Measurements from ENCODE around the gene BAG3. TPM values are rescaled to one million over a fixed set of nuclear protein-coding genes. Genes with fewer than 3 reads are reported as not detected.

Gene BAG3
- total and polyA plus RNA-seq, 9 of the 15 experiments (the other 6 are each of a cell fraction or from before 2014, with no cell fraction given) = 2.6 to 27.4 (median 7.2) TPM

DNA sequence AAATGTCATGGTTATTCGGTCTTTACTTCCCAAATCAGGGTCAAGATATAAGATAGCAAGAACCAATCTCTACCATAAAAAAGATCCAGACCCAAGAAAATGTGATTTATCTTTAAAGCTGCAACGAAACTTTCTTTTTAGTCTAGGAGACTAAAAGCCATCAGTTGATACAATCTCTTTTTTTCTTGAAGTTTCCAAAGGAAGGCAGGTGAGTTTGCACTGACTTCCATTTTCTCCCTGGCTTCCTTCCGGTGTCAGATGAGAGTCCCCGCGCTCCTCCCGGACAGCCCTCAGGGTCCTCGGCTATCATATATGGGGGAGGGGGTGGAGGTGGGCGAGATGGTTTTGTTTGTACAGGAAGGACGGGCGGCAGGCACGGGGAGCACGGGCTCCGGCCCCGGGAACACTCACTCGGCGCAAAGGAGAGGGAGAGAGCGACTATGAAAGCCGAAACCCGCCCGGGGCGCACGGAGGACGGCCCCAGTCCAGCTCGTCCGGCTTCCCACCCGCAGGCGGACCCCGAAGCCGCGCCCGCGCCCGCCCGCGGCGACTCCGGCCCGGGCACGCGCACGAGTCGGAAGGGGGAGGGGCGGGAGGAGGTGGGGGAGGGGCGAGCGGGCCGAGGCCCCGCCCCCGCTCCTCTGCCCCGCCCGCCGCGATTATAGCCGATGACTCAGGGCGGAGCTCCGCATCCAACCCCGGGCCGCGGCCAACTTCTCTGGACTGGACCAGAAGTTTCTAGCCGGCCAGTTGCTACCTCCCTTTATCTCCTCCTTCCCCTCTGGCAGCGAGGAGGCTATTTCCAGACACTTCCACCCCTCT is at the start of gene BAG3 (continued):
- TF ChIP-seq ARID3A (IDR thresholded peaks at IDR 0.05; ENCODE audit: borderline replicate concordance, low read depth, low read length) (no peak), POLR2H (tag; IDR thresholded peaks at IDR 0.05; ENCODE audit: low read depth) (peak; percentile 82), NFRKB (IDR thresholded peaks at IDR 0.05; ENCODE audit: low read depth) (peak; percentile 71), CCNT2 (IDR thresholded peaks at IDR 0.05; ENCODE audit: borderline replicate concordance, extremely low read depth, insufficient read length, low read depth, low read length) (peak; percentile 55), POLR2AphosphoS5 (IDR thresholded peaks at IDR 0.05; ENCODE audit: control insufficient read depth, insufficient read depth, low read depth, low read length) (peak; percentile 79), DLX4 (CRISPR knock-in tag; IDR thresholded peaks at IDR 0.05) (no peak), FOSL1 (tag; conservative IDR thresholded peaks at IDR 0.05) (peak; percentile 84), ZBTB1 (CRISPR knock-in tag; IDR thresholded peaks at IDR 0.05; ENCODE audit: borderline replicate concordance, low read depth) (no peak), GTF2E2 (tag; IDR thresholded peaks at IDR 0.05) (0 out of 2 replicates have a peak, but pooled peaks have one; percentile 35), PRPF4 (IDR thresholded peaks at IDR 0.05; ENCODE audit: insufficient read depth, low read depth, low read length, poor library complexity, severe bottlenecking) (peak; percentile 86), JUN (IDR thresholded peaks at IDR 0.05; ENCODE audit: borderline replicate concordance, low read depth, low read length) (0 out of 2 replicates have a peak, but pooled peaks have one; percentile 48), JUN (CRISPR knock-in tag; IDR thresholded peaks at IDR 0.05; ENCODE audit: borderline replicate concordance) (no peak), ETV6 (IDR thresholded peaks at IDR 0.05; ENCODE audit: borderline replicate concordance in 1 of 2, low read depth in 2 of 2, low read length in 1 of 2) (no peak), ETV6 (CRISPR knock-in tag; IDR thresholded peaks at IDR 0.05; ENCODE audit: borderline replicate concordance) (no peak), PML (IDR thresholded peaks at IDR 0.05; ENCODE audit: low read length) (peak; percentile 53; the same call in 1 of the 2 replicates), RBM39 (optimal IDR thresholded peaks at IDR 0.05; ENCODE audit: low read depth, low read length) (no peak), ESRRB (CRISPR knock-in tag; IDR thresholded peaks at IDR 0.05; ENCODE audit: borderline replicate concordance) (no peak), SOX6 (IDR thresholded peaks at IDR 0.05) (peak; percentile 31; the same call in 1 of the 2 replicates)
- TF ChIP-seq, protein P1, sequence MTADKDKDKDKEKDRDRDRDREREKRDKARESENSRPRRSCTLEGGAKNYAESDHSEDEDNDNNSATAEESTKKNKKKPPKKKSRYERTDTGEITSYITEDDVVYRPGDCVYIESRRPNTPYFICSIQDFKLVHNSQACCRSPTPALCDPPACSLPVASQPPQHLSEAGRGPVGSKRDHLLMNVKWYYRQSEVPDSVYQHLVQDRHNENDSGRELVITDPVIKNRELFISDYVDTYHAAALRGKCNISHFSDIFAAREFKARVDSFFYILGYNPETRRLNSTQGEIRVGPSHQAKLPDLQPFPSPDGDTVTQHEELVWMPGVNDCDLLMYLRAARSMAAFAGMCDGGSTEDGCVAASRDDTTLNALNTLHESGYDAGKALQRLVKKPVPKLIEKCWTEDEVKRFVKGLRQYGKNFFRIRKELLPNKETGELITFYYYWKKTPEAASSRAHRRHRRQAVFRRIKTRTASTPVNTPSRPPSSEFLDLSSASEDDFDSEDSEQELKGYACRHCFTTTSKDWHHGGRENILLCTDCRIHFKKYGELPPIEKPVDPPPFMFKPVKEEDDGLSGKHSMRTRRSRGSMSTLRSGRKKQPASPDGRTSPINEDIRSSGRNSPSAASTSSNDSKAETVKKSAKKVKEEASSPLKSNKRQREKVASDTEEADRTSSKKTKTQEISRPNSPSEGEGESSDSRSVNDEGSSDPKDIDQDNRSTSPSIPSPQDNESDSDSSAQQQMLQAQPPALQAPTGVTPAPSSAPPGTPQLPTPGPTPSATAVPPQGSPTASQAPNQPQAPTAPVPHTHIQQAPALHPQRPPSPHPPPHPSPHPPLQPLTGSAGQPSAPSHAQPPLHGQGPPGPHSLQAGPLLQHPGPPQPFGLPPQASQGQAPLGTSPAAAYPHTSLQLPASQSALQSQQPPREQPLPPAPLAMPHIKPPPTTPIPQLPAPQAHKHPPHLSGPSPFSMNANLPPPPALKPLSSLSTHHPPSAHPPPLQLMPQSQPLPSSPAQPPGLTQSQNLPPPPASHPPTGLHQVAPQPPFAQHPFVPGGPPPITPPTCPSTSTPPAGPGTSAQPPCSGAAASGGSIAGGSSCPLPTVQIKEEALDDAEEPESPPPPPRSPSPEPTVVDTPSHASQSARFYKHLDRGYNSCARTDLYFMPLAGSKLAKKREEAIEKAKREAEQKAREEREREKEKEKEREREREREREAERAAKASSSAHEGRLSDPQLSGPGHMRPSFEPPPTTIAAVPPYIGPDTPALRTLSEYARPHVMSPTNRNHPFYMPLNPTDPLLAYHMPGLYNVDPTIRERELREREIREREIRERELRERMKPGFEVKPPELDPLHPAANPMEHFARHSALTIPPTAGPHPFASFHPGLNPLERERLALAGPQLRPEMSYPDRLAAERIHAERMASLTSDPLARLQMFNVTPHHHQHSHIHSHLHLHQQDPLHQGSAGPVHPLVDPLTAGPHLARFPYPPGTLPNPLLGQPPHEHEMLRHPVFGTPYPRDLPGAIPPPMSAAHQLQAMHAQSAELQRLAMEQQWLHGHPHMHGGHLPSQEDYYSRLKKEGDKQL (CRISPR knock-in tag; IDR thresholded peaks at IDR 0.05; ENCODE audit: borderline replicate concordance) = no peak
